IMR-90 (cell line): ENCODE data around the gene SLC25A33. TPM values are rescaled to one million over a fixed set of nuclear protein-coding genes. Genes with fewer than 3 reads are reported as not detected.

ENCODE experiments used
- ATAC-seq: fragments of 200-7000 bp; cut with Tn5 transposase; 2 replicates; pipeline ENCODE4 v1.9.1; 2020; ENCODE audit warnings: low read depth, mild to moderate bottlenecking, moderate library complexity
- BruUV-seq: library from RNA; stranded (reverse); fragments of 400-500 nt; replicated peaks from 2 replicates; lab custom pipeline; 2021; lab: Mats Ljungman, UMichigan
- CTCF ChIA-PET: fragments of 300-600 bp; formaldehyde crosslinking; extraction: SDS; loops from one replicate; lab custom pipeline; 2021; ENCODE audit warnings: antibody characterized with exemption; lab: Yijun Ruan, JAX
- POLR2A ChIA-PET: fragments of 300-600 bp; sonication (Branson Sonifier 250); formaldehyde crosslinking; loops from one replicate; lab custom pipeline; 2022; ENCODE audit warnings: antibody characterized with exemption; ENCODE audit not compliant: unreplicated experiment; lab: Charles Lee
- DNase-seq: peaks from one replicate; pipeline ENCODE4 v3.0.0; 2013
- H2AFZ ChIP-seq: replicated peaks from 2 replicates; pipeline ENCODE3; 2013; ENCODE audit warnings: low read length, mild to moderate bottlenecking; ENCODE audit not compliant: poor library complexity
- H2AK5ac ChIP-seq: 2 replicates; pipeline ENCODE4 v1.6.1; 2013; ENCODE audit warnings: low read depth, low read length, inconsistent platforms
- H2AK9ac ChIP-seq: replicated peaks from 2 replicates; pipeline ENCODE3; 2013; ENCODE audit warnings: mild to moderate bottlenecking, low read depth, low read length, moderate library complexity; ENCODE audit not compliant: poor library complexity
- H2BK120ac ChIP-seq: 2 replicates; pipeline ENCODE4 v1.6.1; 2013; ENCODE audit warnings: low read depth, low read length, inconsistent platforms
- H2BK15ac ChIP-seq: 3 replicates; pipeline ENCODE4 v1.6.1; 2013; ENCODE audit warnings: low read depth, low read length, inconsistent platforms
- H2BK20ac ChIP-seq: 2 replicates; pipeline ENCODE4 v1.6.1; 2013; ENCODE audit warnings: low read depth, mild to moderate bottlenecking, inconsistent platforms, low read length, moderate library complexity
- H2BK5ac ChIP-seq: 2 replicates; pipeline ENCODE4 v1.6.1; 2013; ENCODE audit warnings: mild to moderate bottlenecking, low read depth, low read length, inconsistent platforms; ENCODE audit not compliant: poor library complexity, severe bottlenecking
- H3K14ac ChIP-seq: replicated peaks from 2 replicates; pipeline ENCODE4 v1.6.1; 2013; ENCODE audit warnings: low read depth, low read length, inconsistent platforms
- H3K18ac ChIP-seq: 2 replicates; pipeline ENCODE4 v1.6.1; 2013; ENCODE audit warnings: low read depth, low read length, control low read depth
- H3K23ac ChIP-seq: 2 replicates; pipeline ENCODE4 v1.6.1; 2013; ENCODE audit warnings: low read depth, low read length, inconsistent platforms
- H3K27ac ChIP-seq: 2 replicates; pipeline ENCODE4 v1.5.1; 2013; ENCODE audit warnings: mild to moderate bottlenecking, control low read depth, low read length; ENCODE audit not compliant: insufficient read depth
- H3K27me3 ChIP-seq: 2 replicates; pipeline ENCODE4 v1.6.1; 2013; ENCODE audit warnings: low read length; ENCODE audit not compliant: control insufficient read depth, insufficient read depth
- H3K36me3 ChIP-seq: 2 replicates; pipeline ENCODE4 v1.6.1; 2013; ENCODE audit warnings: low read length, mixed read lengths; ENCODE audit not compliant: control insufficient read depth, insufficient read depth
- H3K4ac ChIP-seq: 2 replicates; pipeline ENCODE4 v1.6.1; 2013; ENCODE audit warnings: low read depth, low read length, inconsistent platforms
- H3K4me1 ChIP-seq: 2 replicates; pipeline ENCODE4 v1.6.1; 2013; ENCODE audit warnings: low read length, mixed read lengths; ENCODE audit not compliant: control insufficient read depth, insufficient read depth
- H3K4me2 ChIP-seq: 2 replicates; pipeline ENCODE4 v1.6.1; 2013; ENCODE audit warnings: low read depth, mild to moderate bottlenecking, control low read depth, low read length, moderate library complexity
- H3K4me3 ChIP-seq: 2 replicates; pipeline ENCODE4 v1.5.1; 2013; ENCODE audit warnings: low read depth, mild to moderate bottlenecking, control low read depth, low read length, moderate library complexity; ENCODE audit not compliant: insufficient read depth
- H3K56ac ChIP-seq: 2 replicates; pipeline ENCODE4 v1.6.1; 2013; ENCODE audit warnings: low read length, inconsistent platforms; ENCODE audit not compliant: insufficient read depth; ENCODE audit errors: extremely low read depth
- H3K79me1 ChIP-seq, 2 experiments: 2 replicates each; pipeline ENCODE4 v1.6.1; 2013; ENCODE audit warnings: low read length in 2 of 2, inconsistent platforms in 1 of 2, low read depth in 1 of 2
- H3K9ac ChIP-seq: 2 replicates; pipeline ENCODE4 v1.6.1; 2013; ENCODE audit warnings: low read depth, low read length, control low read depth
- H3K9me1 ChIP-seq: 2 replicates; pipeline ENCODE4 v1.6.1; 2013; ENCODE audit warnings: low read length, inconsistent platforms; ENCODE audit not compliant: insufficient read depth
- H3K9me3 ChIP-seq: 2 replicates; pipeline ENCODE4 v1.6.1; 2013; ENCODE audit warnings: low read length; ENCODE audit not compliant: control insufficient read depth, insufficient read depth
- H4K20me1 ChIP-seq: 2 replicates; pipeline ENCODE4 v1.6.1; 2013; ENCODE audit warnings: low read length, inconsistent platforms; ENCODE audit not compliant: insufficient read depth
- H4K5ac ChIP-seq: 2 replicates; pipeline ENCODE4 v1.6.1; 2013; ENCODE audit warnings: mild to moderate bottlenecking, low read depth, low read length, control low read depth
- H4K8ac ChIP-seq, 2 experiments: 2 replicates each; pipeline ENCODE4 v1.6.1; 2013; ENCODE audit warnings: low read depth in 2 of 2, low read length in 2 of 2, control low read depth in 1 of 2, inconsistent platforms in 1 of 2
- H4K91ac ChIP-seq: 2 replicates; pipeline ENCODE4 v1.6.1; 2013; ENCODE audit warnings: low read depth, low read length, inconsistent platforms; ENCODE audit not compliant: insufficient read depth
- CHD1 ChIP-seq: IDR thresholded peaks from 2 replicates; pipeline ENCODE4 v1.6.1; 2012; ENCODE audit warnings: low read depth, low read length, improper control_type of control experiment
- FOS ChIP-seq: fragments of 150-350 bp; IDR thresholded peaks from 2 replicates; pipeline ENCODE4 v1.6.1; 2016; ENCODE audit warnings: low read depth, low read length
- MAFK ChIP-seq: IDR thresholded peaks from 2 replicates; pipeline ENCODE4 v1.6.1; 2012; ENCODE audit warnings: low read depth, low read length, improper control_type of control experiment
- MAZ ChIP-seq: IDR thresholded peaks from 2 replicates; pipeline ENCODE4 v1.6.1; 2012; ENCODE audit warnings: low read depth, mild to moderate bottlenecking, low read length, improper control_type of control experiment, moderate library complexity, borderline replicate concordance
- MXI1 ChIP-seq: IDR thresholded peaks from 2 replicates; pipeline ENCODE4 v1.6.1; 2012; ENCODE audit warnings: low read depth, mild to moderate bottlenecking, low read length, moderate library complexity, borderline replicate concordance
- NFE2L2 ChIP-seq: fragments of 150-350 bp; IDR thresholded peaks from 2 replicates; pipeline ENCODE4 v1.6.1; 2016; ENCODE audit warnings: low read depth, mild to moderate bottlenecking, low read length
- POLR2A ChIP-seq: IDR thresholded peaks from 2 replicates; pipeline ENCODE4 v1.6.1; 2012; ENCODE audit warnings: mild to moderate bottlenecking, low read depth, low read length
- SMC3 ChIP-seq: fragments of 150-350 bp; IDR thresholded peaks from 2 replicates; pipeline ENCODE4 v1.6.1; 2016; ENCODE audit warnings: low read depth, mild to moderate bottlenecking, antibody characterized with exemption, low read length, moderate library complexity
- WGBS, 2 experiments: methylation state at CpG; one replicate each; pipeline versions ENCODE4 v1.1.5 to v1.1.7; 2013; ENCODE audit warnings: missing lambda C conversion rate in 2 of 2; ENCODE audit not compliant: insufficient read length in 1 of 2; ENCODE audit errors: extremely low coverage in 2 of 2; 5-methylcytosine and 5-hydroxymethylcytosine counted together
- dilution Hi-C: fragments of 300-500 bp; cut with HindIII; formaldehyde crosslinking; loops from one replicate; pipeline ENCODE4 v1.14.3; 2018; ENCODE audit warnings: low sequenced_read_pairs; ENCODE audit not compliant: unreplicated experiment
- in situ Hi-C: fragments of 300-500 bp; cut with MboI; formaldehyde crosslinking; loops from 3 replicates; pipeline ENCODE4 v1.14.3; 2019; ENCODE audit warnings: low sequenced_read_pairs, inconsistent platforms, mixed read lengths
- intact Hi-C: fragments of 100-400 bp; cut with micrococcal nuclease; formaldehyde crosslinking; loops from 2 replicates; pipeline ENCODE4 v1.10.0; 2022
- polyA plus RNA-seq, 3 experiments: library from polyadenylated mRNA; depleted of rRNA; stranded (reverse); fragments of >200 nt; gene quantifications; 2 replicates each; pipeline ENCODE4 v1.2.3, GENCODE V29; 2012; ENCODE audit warnings: low replicate concordance in 1 of 3
- total RNA-seq: library from RNA; depleted of rRNA; stranded (reverse); fragments of >200 nt; gene quantifications from 2 replicates; pipeline ENCODE4 v1.2.3, GENCODE V29; 2012
- TF ChIP-seq, protein P1 (sequence below): conservative IDR thresholded peaks from 2 replicates; pipeline ENCODE4 v1.5.1; 2012; ENCODE audit warnings: mild to moderate bottlenecking, low read depth, low read length, improper control_type of control experiment
- TF ChIP-seq, protein P2 (sequence below): fragments of 150-350 bp; IDR thresholded peaks from 2 replicates; pipeline ENCODE4 v1.6.1; 2016; ENCODE audit warnings: low read depth, mild to moderate bottlenecking, low read length, moderate library complexity, borderline replicate concordance

The SLC25A33 gene
- total and polyA plus RNA-seq, 2 of the 4 experiments (the other 2 are of a cell fraction): 2.5 to 3.0 TPM

GRCh38 chr1:9559673-9560072 is 20.4 kb downstream of the SLC25A33 start:
- H2BK15ac ChIP-seq: no peak overlapping the region
- TF ChIP-seq MAZ: no peak
- no peak for TF ChIP-seq MAFK
- TF ChIP-seq, protein P1, sequence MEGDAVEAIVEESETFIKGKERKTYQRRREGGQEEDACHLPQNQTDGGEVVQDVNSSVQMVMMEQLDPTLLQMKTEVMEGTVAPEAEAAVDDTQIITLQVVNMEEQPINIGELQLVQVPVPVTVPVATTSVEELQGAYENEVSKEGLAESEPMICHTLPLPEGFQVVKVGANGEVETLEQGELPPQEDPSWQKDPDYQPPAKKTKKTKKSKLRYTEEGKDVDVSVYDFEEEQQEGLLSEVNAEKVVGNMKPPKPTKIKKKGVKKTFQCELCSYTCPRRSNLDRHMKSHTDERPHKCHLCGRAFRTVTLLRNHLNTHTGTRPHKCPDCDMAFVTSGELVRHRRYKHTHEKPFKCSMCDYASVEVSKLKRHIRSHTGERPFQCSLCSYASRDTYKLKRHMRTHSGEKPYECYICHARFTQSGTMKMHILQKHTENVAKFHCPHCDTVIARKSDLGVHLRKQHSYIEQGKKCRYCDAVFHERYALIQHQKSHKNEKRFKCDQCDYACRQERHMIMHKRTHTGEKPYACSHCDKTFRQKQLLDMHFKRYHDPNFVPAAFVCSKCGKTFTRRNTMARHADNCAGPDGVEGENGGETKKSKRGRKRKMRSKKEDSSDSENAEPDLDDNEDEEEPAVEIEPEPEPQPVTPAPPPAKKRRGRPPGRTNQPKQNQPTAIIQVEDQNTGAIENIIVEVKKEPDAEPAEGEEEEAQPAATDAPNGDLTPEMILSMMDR: no peak
- TF ChIP-seq, protein P2, sequence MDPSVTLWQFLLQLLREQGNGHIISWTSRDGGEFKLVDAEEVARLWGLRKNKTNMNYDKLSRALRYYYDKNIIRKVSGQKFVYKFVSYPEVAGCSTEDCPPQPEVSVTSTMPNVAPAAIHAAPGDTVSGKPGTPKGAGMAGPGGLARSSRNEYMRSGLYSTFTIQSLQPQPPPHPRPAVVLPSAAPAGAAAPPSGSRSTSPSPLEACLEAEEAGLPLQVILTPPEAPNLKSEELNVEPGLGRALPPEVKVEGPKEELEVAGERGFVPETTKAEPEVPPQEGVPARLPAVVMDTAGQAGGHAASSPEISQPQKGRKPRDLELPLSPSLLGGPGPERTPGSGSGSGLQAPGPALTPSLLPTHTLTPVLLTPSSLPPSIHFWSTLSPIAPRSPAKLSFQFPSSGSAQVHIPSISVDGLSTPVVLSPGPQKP: no peak
- TF ChIP-seq NFE2L2: no peak
- no peak for TF ChIP-seq SMC3
- no peak for TF ChIP-seq CHD1
- no peak for TF ChIP-seq MXI1
- TF ChIP-seq FOS: no peak
- TF ChIP-seq POLR2A: no peak
- no peak overlapping the region for H3K4me3 ChIP-seq
- no CpG with 5 or more reads among the region's 5 CpGs for WGBS, 2 experiments
- intact Hi-C loops: no loop called here
- ChIA-PET CTCF (no interaction called here), POLR2A (no interaction called here)
- no peak for ATAC-seq
- no peak overlapping the region for H3K9ac ChIP-seq
- no peak overlapping the region for H3K23ac ChIP-seq
- no peak overlapping the region for H3K4ac ChIP-seq
- H3K14ac ChIP-seq: no peak overlapping the region
- no peaks in the 10 kb centered on the region for H3K4me1 ChIP-seq
- H2AK5ac ChIP-seq: no peak overlapping the region
- no peaks in the 10 kb centered on the region for H3K27me3 ChIP-seq
- H3K9me3 ChIP-seq: no peaks in the 10 kb centered on the region
- no peak overlapping the region for H2AFZ ChIP-seq
- H3K56ac ChIP-seq: no peak overlapping the region
- H4K5ac ChIP-seq: no peak overlapping the region
- H4K20me1 ChIP-seq: peaks cover 8% of the 10 kb centered on the region; the same call in 1 of the 2 replicates
- no peak for DNase-seq
- no peak overlapping the region for H4K8ac ChIP-seq
- peaks cover 6% of the 10 kb centered on the region for H3K36me3 ChIP-seq
- no TSS peak for BruUV-seq
- H3K27ac ChIP-seq: no peak overlapping the region
- H2BK5ac ChIP-seq: no peak overlapping the region
- H4K91ac ChIP-seq: no peak overlapping the region
- in situ Hi-C loops: no loop called here
- no peak overlapping the region for H3K18ac ChIP-seq
- no peak overlapping the region for H3K4me2 ChIP-seq
- H3K79me1 ChIP-seq: peaks cover 0 to 9% of the 10 kb centered on the region in 2 experiments; a peak in 2 of 4 replicates
- no peak overlapping the region for H2BK20ac ChIP-seq
- dilution Hi-C loops: no loop called here
- peaks cover 5% of the 10 kb centered on the region; the same call in 1 of the 2 replicates for H3K9me1 ChIP-seq
- no peak overlapping the region for H2BK120ac ChIP-seq
- H2AK9ac ChIP-seq: no peak overlapping the region
